HK-2 (cell line): Measurements from ENCODE around the gene CADM3.

Experiments used
- DNase-seq: peaks from one replicate; pipeline ENCODE4 v3.0.0-alpha.2; 2018; ENCODE audit not compliant: unreplicated experiment

CADM3 gene

DNA sequence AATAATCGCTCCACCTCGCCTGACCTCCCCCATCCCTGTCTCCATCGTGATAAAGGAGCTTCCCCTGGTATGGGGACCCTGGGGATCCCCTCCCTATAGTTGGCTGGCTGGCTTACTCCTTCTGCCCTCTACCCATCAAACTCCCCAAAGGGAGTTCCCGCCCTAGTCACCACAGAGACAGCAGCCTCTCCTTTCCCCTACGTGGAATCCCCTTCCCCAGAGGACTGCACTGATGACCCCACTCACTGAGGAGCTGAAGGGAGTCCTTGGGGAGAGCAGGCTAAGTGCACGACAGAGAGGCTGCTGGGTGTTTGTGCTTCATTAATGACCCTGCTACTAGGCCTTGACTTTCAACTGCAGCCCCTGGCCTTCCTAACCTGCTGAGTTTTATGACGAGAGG lies 1.9 kb downstream of the CADM3 start:
- no peak for DNase-seq

DNA sequence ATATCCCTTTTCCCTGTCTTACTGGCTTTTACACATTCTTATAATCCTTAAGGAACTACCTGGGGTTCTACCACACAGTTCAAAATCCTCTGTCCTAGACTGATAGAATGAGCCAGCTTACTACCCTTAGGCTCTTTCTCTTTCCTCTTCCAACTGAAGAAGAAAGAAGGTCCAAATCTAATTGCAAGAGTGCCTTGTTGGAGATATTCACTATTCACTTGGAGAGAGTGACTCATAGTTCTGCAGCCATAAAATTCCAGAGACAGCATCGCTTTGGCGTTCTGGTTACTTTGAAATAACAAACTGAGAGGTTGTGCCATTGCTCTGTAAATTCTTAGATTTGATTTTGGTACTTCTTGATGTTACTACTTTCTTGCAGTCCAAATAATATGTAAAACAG lies 4.2 kb downstream of the CADM3 start:
- no peak for DNase-seq

GRCh38 chr1:159177272-159177907 lies 6.0 kb downstream of the CADM3 start:
- peak; percentile 59 for DNase-seq

- DNase-seq: no peak
Observed at GRCh38 chr1:159179906-159180305, 8.5 kb downstream of the CADM3 start.

GRCh38 chr1:159180516-159180915 lies 9.1 kb downstream of the CADM3 start:
- no peak for DNase-seq

DNA sequence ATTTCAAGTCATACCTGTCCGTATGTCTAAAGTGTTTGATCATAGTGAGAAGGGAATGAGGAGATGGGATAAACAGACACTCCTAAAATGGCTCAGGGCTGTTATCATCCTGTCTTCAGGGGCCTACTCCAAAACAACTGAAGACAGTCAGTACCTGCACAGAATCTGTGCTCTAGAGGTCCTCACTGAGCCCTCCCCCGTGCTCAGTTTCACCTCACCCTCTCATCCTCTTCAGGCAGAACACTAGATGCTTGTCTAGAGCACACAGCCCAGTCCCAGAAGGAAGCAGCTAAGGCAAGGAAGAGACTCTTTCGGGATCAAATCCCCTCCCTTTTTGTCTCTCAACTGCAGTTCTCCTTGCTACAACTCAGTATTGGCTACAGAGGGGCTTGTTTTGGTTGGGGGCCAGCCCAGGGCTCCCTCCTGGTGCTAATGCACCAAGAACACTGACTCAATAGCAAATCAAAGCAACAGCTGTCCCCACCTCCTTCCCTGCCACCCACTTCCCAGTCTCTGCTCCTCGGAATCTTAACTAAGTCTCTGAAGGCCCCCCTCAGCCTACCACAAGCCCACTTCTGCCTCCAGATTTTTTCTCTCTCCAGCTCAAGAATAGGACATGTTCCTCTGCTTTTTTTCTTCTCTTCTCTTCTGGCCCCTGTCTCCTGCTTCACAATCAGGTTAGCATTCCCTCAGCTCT lies 10.1 kb downstream of the CADM3 start:
- DNase-seq: no peak

- DNase-seq: no peak
Observed at GRCh38 chr1:159184201-159184600, 12.8 kb downstream of the CADM3 start.

- DNase-seq: no peak
Observed at GRCh38 chr1:159185121-159185520, 13.7 kb downstream of the CADM3 start.

DNA sequence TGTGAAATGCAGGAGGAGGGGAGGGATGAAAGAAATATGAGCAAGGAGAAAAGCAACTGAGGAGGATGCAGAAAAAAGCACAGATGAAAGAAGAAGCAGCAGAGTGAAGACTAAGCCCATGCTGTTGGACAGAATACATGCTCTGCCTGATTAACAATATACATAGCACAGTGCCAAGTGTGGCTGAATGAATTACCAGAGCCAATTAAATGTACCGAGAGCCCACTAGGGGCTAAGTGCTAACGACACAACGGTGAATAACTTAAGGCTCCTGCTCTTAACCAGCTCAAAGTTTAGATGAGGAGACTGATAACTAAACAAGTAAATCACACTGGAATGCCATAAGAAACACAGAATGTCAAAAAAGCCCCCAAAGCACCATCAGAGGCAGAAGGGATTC lies 15.6 kb downstream of the CADM3 start:
- DNase-seq: no peak

DNA sequence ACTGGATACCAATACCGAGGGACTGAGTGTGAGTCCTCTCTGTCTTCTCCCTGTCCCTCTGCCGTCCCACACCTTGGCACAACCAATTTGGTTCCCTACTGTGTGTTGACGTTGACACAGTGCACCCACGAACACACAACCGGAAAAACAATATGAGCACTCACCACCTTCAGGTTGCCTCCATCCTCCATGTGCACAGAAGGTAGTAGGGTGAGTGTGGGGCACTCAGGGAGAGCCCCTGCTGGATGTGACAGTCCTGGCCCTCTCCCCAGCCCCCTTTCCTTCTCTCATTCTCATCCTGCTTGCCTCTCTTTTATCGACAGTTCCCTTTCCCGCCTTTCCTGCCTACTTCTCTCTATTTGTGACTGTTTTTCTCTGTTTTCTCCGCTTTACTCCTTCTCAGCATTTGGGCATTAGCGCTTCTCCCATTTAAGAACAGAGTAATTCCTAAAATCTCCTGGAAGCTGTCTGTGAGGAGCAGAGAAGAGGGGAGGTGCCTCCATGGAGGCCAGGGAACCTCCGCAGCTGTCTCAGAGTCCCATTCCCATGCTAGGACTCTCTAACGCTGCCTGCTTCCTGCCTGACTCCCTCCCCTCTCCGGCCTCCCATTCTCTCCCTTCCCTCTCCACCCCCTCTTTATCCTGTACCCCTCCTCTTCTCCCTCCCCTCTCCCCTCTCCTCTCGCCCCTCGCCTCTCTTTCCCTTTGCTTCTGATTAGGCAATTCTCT lies 16.4 kb downstream of the CADM3 start:
- peak; percentile 5 for DNase-seq

DNA sequence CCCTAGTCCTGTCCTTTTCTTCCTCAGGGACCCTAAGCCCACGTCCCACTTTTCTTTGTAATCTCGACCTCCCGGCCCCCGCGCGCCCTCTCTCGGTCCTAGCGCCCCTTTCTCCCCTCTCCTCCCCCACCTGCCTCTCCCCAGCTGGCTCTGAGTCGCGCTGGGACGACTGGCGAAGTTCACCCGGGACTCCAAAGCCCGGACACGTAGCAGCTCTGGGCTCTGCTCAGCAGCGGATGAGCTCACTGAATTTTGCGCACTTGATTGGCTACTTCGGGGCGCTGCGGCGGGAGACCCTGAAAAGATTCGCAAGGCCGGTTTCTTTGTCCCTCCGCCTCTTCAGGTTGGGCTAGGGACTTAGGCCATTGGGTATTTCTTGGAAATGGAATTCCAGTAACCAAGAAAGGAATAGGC lies 17.0 kb downstream of the CADM3 start:
- peak; percentile 62 for DNase-seq

GRCh38 chr1:159190441-159190840 lies 19.0 kb downstream of the CADM3 start:
- no peak for DNase-seq

GRCh38 chr1:159196543-159196942 lies 25.1 kb downstream of the CADM3 start:
- no peak for DNase-seq

DNA sequence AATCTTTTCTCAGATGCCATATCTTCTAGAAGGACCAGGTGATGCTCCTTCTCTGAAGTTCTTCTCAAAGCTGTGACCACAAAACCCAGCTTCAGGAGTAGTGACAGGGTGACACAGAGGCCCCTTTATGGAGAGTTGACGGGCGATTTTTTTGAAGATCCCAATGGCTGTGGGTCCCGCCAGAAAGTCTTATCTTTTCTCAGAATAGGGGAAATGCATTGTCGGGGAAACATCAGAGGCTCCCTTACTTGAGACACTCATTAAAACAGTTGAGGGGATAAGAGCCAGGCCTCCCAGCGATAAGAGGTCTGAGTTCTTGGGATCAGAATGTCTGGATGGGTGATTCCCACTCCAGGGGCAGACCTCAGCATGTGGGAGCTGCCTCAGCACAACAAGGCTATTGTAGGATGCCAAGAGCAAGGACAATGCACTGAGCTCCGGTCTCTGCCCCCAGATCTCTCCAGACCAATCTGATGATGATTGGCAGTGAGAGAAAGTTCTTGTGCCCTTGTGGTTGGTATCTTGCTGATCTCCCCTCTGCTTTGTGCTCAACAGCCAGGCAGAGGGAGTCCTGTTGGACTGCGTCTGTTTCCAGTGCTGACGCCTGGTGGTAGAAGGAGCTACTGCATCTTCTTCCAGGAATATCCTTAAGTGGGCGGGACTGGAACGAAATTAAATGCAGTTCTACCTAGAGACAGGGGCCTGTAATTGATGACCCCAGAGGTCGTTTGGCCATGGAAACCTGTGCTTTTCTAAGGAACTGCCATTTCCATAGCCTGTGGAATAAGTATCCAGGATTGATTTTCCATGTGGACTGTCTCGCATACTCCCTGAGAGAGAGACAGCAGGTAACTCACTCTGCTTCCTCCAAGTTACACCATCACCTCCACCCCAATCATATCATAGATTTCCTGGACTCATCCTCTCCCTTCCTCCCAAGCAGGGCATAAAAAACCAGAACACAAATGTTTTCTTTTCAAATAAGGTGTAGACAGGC lies 26.4 kb downstream of the CADM3 start:
- peak; percentile 61 for DNase-seq

- DNase-seq: no peak
Observed at GRCh38 chr1:159199901-159200300, 28.5 kb downstream of the CADM3 start.

- no peak for DNase-seq
Observed at GRCh38 chr1:159200769-159201168, 29.4 kb downstream of the CADM3 start.

GRCh38 chr1:159201642-159202041 lies 30.2 kb downstream of the CADM3 start:
- DNase-seq: no peak

DNA sequence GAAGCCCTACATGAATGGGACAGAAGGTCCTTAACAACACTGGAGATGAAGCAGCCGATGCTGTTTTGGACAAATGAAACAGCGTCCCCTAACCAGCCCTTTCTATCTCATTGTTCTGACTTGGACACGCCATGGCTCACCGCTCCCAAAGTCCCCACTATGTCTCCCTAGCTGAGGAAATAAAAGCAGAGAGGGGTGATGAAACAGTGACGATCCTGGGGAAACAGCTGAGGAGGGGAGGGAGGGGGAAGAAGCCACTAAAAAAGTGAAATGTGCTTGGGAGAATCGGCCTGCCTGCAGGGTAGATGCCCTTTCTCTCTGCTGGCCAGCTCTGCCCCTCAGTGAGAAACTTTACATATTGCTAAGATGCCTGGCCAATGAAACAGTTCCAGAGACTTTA lies 32.2 kb downstream of the CADM3 start:
- no peak for DNase-seq

DNA sequence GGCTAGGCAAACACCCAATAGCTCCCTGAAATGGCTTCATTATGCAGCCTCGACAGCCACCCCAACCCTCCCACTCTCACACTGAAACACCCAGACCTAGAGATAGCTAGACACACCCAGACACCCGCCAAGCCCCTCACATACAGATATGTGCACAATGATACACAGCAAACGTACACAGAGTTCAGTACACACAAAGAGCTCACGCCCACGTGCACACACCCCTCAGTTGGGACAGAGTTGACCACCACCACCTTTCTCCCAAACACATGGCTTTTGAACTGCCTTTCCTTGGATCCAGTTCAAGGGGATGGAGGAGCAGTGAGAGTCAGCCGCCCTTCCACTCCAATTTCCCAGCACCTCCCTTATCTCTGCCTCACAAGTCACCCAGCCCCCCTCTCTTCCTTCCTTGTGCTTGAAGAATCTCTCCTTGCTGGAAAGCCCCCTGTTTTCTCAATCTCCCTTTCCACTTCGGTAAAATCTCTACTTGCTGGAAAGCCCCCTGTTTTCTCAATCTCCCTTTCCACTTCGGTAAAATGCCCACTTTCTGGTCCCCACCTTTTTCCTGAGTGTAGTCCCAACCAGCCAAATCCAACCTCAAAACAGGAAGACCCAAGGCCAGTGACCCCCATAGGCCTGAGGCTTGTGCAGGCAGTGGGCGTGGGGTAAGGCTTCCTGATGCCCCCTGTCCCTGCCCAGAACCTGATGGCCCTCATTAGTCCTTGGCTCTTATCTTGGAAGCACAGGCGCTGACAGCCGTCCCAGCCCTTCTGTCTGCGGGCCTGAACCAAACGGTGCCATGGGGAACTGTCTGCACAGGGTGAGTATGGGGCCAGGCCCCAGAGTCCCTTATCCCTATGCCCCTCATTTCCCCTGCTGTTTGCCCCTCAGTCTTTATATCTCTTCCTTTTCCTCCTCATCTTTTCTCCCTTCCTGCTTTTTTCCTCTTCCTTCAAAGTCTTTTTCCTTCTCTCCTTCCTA lies 33.0 kb downstream of the CADM3 start, which contains the start of gene ACKR1:
Gene ACKR1 (plus strand): TSS at position 715 of the 981 bp plus-strand sequence. CDS start 85 bp downstream, at position 800.
- no peak for DNase-seq

DNA sequence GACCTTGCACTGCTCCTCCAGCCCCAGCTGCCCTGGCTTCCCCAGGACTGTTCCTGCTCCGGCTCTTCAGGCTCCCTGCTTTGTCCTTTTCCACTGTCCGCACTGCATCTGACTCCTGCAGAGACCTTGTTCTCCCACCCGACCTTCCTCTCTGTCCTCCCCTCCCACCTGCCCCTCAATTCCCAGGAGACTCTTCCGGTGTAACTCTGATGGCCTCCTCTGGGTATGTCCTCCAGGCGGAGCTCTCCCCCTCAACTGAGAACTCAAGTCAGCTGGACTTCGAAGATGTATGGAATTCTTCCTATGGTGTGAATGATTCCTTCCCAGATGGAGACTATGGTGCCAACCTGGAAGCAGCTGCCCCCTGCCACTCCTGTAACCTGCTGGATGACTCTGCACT lies 33.8 kb downstream of the CADM3 start:
- no peak for DNase-seq
